Breast epithelium (tissue), 4 donors: Measurements from ENCODE around the gene SMARCA2. TPM values are rescaled to one million over a fixed set of nuclear protein-coding genes. Genes with fewer than 3 reads are reported as not detected.
A peak's percentile ranks its signal among the peaks of the same experiment; 100 is the strongest.

ENCODE experiments used
- DNase-seq, 2 donors: peaks; one replicate each; pipeline ENCODE4 v3.0.0-alpha.2; 2019; ENCODE audit warnings: low spot score in 2 of 2
- H3K27ac ChIP-seq, 2 donors: fragments of 200-600 bp; sonication (generic) in 1 of 2; one replicate each; pipeline ENCODE4 v1.5.1; 2016 to 2019; ENCODE audit warnings: mild to moderate bottlenecking in 1 of 2
- H3K27me3 ChIP-seq, 2 donors: fragments of 200-600 bp; sonication (generic) in 1 of 2; one replicate each; pipeline versions ENCODE4 v1.5.1 to v1.6.0; 2017 to 2019; ENCODE audit warnings: control low read depth in 1 of 2, mild to moderate bottlenecking in 1 of 2
- H3K36me3 ChIP-seq: fragments of 200-600 bp; one replicate; pipeline ENCODE4 v1.5.1; 2019
- H3K4me1 ChIP-seq, 2 donors: fragments of 200-600 bp; sonication (generic); one replicate each; pipeline ENCODE4 v1.5.1; 2016 to 2019; ENCODE audit warnings: control low read depth in 1 of 2
- H3K4me3 ChIP-seq, 3 donors: fragments of 200-600 bp; sonication (generic); 1 replicate in 2 of 3; 2 replicates in 1 of 3; pipeline ENCODE4 v1.5.1; 2016 to 2019; ENCODE audit warnings: mild to moderate bottlenecking in 3 of 3, moderate library complexity in 2 of 3
- H3K9me3 ChIP-seq, 2 donors: fragments of 200-600 bp; sonication (generic) in 1 of 2; one replicate each; pipeline ENCODE4 v1.5.1; 2016 to 2019; ENCODE audit warnings: control low read depth in 1 of 2
- POLR2A ChIP-seq: fragments of 450-650 bp; IDR thresholded peaks from one replicate; pipeline ENCODE4 v1.6.1; 2016; ENCODE audit warnings: antibody characterized with exemption, mild to moderate bottlenecking, moderate library complexity
- POLR2AphosphoS5 ChIP-seq, 3 donors: sonication (generic); formaldehyde crosslinking; IDR thresholded peaks; one replicate each; pipeline ENCODE4 v1.6.1; 2017; ENCODE audit warnings: antibody characterized with exemption in 3 of 3
- intact Hi-C: fragments of 100-400 bp; cut with DNase I; formaldehyde crosslinking; loops from one replicate; pipeline ENCODE4 v1.15.1; 2023; ENCODE audit warnings: low total_unique reads
- total RNA-seq, 3 donors: library from RNA; depleted of rRNA; stranded (reverse); fragments of >200 nt; gene quantifications; one replicate each; pipeline ENCODE4 v1.1.0, GENCODE V29; 2016
- TF ChIP-seq, protein P1 (sequence below), 3 donors: fragments of 450-650 bp; IDR thresholded peaks; one replicate each; pipeline ENCODE4 v1.5.1; 2016 to 2017; ENCODE audit warnings: antibody characterized with exemption in 3 of 3, mild to moderate bottlenecking in 3 of 3, moderate library complexity in 3 of 3

Gene SMARCA2
- total RNA-seq, 3 donors from 2014 or later: 140 to 191 (median 142) TPM

DNA sequence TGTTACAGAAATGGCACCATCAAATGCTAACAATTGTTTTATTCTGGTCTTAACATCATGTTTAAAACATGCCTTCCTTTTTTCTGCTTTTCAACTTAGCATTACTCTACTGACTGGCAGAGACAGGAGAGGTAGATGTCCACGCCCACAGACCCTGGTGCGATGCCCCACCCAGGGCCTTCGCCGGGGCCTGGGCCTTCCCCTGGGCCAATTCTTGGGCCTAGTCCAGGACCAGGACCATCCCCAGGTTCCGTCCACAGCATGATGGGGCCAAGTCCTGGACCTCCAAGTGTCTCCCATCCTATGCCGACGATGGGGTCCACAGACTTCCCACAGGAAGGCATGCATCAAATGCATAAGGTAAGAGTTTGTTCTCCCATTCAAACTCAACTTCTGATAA, 13.7 kb downstream of the SMARCA2 start:
- no peaks in the 10 kb centered on the region for H3K9me3 ChIP-seq
- H3K27ac ChIP-seq: peak overlapping the region; percentile 4 to 13
- TF ChIP-seq, protein P1, sequence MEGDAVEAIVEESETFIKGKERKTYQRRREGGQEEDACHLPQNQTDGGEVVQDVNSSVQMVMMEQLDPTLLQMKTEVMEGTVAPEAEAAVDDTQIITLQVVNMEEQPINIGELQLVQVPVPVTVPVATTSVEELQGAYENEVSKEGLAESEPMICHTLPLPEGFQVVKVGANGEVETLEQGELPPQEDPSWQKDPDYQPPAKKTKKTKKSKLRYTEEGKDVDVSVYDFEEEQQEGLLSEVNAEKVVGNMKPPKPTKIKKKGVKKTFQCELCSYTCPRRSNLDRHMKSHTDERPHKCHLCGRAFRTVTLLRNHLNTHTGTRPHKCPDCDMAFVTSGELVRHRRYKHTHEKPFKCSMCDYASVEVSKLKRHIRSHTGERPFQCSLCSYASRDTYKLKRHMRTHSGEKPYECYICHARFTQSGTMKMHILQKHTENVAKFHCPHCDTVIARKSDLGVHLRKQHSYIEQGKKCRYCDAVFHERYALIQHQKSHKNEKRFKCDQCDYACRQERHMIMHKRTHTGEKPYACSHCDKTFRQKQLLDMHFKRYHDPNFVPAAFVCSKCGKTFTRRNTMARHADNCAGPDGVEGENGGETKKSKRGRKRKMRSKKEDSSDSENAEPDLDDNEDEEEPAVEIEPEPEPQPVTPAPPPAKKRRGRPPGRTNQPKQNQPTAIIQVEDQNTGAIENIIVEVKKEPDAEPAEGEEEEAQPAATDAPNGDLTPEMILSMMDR (IDR thresholded peaks at IDR 0.05): no peak
- TF ChIP-seq POLR2AphosphoS5 (IDR thresholded peaks at IDR 0.05) (no peak), POLR2A (no peak)
- H3K4me1 ChIP-seq: peaks cover 6 to 13% of the 10 kb centered on the region in 2 donors
- H3K36me3 ChIP-seq: no peaks in the 10 kb centered on the region
- intact Hi-C loops: no loop called here
- H3K27me3 ChIP-seq: no peaks in the 10 kb centered on the region
- no peak for DNase-seq
- H3K4me3 ChIP-seq: no peak overlapping the region

DNA sequence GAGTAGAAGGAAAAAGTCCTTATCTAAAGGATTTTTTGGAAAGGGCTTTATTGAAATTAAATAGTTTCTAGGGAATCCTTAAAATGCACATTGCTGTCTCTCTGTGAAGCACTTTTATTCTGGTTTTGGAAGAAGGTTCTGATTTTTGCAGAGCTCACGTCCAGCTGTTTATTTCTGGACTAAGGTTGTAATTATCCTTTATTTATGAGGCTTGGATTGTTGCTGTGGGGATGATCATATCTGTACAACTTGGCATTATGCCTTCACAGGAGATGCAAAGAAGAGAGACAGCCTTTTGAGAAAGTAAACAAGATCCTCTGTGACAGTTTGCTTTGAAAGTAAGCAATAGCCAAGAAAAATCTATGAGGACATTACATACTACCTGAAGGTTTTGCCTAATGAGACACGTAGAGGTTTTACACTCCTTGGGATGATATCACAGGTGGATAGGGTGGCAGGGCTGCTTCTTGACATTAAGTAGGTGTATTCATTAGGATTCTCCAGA, 14.6 kb downstream of the SMARCA2 start:
- Histone ChIP-seq H3K4me1 (peaks cover 2 to 5% of the 10 kb centered on the region in 2 donors), H3K27me3 (no peaks in the 10 kb centered on the region), H3K9me3 (no peaks in the 10 kb centered on the region), H3K36me3 (no peaks in the 10 kb centered on the region), H3K27ac (peak overlapping the region; percentile 6 to 59), H3K4me3 (no peak overlapping the region)
- intact Hi-C loops: no loop called here
- no peak for DNase-seq
- TF ChIP-seq, protein P1 (IDR thresholded peaks at IDR 0.05): no peak
- no peak for TF ChIP-seq POLR2AphosphoS5 (IDR thresholded peaks at IDR 0.05)

DNA sequence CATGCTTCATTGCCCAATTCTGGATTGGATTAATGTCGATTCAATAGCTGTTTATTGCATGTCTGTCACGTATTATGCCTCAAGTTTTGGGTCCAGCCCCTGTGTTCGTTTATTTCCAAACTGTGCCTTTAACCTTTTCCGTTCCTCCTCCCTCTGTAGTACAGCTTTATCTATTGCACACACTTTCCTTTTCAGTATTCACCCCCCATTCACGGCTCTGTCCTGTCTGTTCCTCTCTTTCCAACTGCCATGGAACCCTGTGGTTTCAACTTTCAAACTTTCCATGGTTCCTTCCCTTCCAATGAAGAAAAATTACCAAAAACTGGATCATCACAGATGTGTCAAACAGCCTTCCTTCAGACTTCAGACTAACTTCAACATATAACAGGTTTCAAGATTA, 17.1 kb downstream of the SMARCA2 start:
- Histone ChIP-seq H3K27ac (peak overlapping the region; percentile 25 to 38), H3K9me3 (no peaks in the 10 kb centered on the region), H3K27me3 (no peaks in the 10 kb centered on the region), H3K4me3 (no peak overlapping the region), H3K4me1 (no peaks in the 10 kb centered on the region), H3K36me3 (peaks cover 5% of the 10 kb centered on the region)
- TF ChIP-seq POLR2AphosphoS5 (IDR thresholded peaks at IDR 0.05): no peak
- TF ChIP-seq, protein P1 (IDR thresholded peaks at IDR 0.05): no peak
- TF ChIP-seq POLR2A: no peak
- no peak for DNase-seq
- intact Hi-C loops: no loop called here

DNA sequence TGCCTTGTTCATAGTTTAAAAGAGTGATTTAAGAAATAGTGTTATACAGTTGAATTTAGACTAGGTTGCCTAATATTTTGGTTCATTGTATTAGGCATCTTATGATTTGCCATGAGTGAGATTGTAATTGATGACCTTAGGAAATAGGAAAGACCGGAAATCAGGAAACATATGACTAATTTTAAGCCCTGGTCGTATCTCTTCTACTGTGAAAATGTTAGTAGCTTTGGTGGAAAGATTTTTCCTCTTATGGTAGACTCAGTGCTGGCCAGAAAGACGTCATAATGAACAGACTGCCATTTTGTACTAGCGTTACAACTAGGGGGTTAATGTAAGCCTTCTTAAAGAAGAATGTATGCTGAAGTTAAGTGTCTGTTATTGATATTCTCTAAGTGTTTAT, 21.7 kb downstream of the SMARCA2 start:
- Histone ChIP-seq H3K9me3 (no peaks in the 10 kb centered on the region), H3K4me3 (no peak overlapping the region), H3K27me3 (no peaks in the 10 kb centered on the region), H3K27ac (no peak overlapping the region), H3K36me3 (peaks cover 5% of the 10 kb centered on the region), H3K4me1 (no peaks in the 10 kb centered on the region)
- no peak for DNase-seq
- intact Hi-C loops: no loop called here
- TF ChIP-seq, protein P1 (IDR thresholded peaks at IDR 0.05): no peak
- TF ChIP-seq POLR2A: no peak
- no peak for TF ChIP-seq POLR2AphosphoS5 (IDR thresholded peaks at IDR 0.05)

DNA sequence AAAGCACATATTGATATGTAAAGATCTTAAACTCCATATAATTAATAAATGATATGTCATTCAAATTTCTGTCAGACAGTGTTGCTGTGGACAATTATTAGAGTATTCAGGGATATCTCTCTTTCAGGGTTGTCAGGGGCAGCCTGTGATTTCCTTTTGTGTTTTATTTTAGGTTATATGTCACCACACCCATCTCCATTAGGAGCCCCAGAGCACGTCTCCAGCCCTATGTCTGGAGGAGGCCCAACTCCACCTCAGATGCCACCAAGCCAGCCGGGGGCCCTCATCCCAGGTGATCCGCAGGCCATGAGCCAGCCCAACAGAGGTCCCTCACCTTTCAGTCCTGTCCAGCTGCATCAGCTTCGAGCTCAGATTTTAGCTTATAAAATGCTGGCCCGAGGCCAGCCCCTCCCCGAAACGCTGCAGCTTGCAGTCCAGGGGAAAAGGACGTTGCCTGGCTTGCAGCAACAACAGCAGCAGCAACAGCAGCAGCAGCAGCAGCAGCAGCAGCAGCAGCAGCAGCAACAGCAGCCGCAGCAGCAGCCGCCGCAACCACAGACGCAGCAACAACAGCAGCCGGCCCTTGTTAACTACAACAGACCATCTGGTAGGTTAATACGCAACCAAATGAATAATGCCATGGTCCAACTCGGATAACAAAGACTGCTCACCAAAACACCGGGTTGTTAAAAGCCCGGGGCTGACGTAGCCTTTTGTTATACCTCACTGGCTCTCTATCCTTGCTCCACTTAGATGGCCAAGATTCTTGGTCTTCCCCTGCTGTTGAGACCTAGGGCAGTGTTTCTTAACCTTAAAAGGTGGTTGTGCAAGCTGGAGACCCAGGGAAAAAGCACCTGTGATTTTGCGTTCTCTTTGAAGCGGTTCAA, 24.4 kb downstream of the SMARCA2 start:
- Histone ChIP-seq H3K27me3 (no peaks in the 10 kb centered on the region), H3K4me3 (no peak overlapping the region), H3K27ac (no peak overlapping the region), H3K36me3 (peaks cover 5% of the 10 kb centered on the region), H3K9me3 (no peaks in the 10 kb centered on the region), H3K4me1 (no peaks in the 10 kb centered on the region)
- DNase-seq: no peak
- intact Hi-C loops: no loop called here
- TF ChIP-seq POLR2A: no peak
